Esophagus muscularis mucosa (tissue), 3 donors: ENCODE results near the gene CDH19.

ENCODE experiments used
- EP300 ChIP-seq: sonication (generic); formaldehyde crosslinking; IDR thresholded peaks from one replicate; pipeline ENCODE4 v1.6.1; 2017; ENCODE audit warnings: antibody characterized with exemption
- TF ChIP-seq, protein P1 (sequence below), 3 experiments: fragments of 200-600 bp in 2 of 3; fragments of 450-650 bp in 1 of 3; sonication (generic) in 2 of 3; IDR thresholded peaks; one replicate each; pipeline ENCODE4 v1.5.1; 2017 to 2019; ENCODE audit warnings: antibody characterized with exemption in 3 of 3, mild to moderate bottlenecking in 2 of 3, moderate library complexity in 1 of 3

DNA sequence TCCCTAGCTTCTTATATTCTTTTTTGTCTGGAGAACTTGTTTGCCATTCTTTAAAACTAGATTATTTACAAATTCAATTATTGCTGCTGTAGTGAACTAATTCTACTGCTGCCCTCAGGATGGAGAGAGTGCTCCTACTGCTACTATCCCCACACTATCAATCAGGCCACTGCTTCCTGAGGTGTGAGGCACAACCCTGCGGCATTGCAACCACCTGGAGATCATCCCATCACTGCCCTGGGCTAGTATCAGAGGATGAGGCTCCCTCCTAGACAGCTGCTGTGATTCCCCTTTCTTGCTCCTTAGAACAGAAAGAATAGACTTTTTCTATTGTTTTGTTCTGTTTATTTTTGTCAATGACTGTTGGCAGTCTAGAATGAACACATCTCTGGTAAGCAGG lies 146.6 kb downstream of the CDH19 start:
- TF ChIP-seq EP300, result no peak
- TF ChIP-seq, protein P1, sequence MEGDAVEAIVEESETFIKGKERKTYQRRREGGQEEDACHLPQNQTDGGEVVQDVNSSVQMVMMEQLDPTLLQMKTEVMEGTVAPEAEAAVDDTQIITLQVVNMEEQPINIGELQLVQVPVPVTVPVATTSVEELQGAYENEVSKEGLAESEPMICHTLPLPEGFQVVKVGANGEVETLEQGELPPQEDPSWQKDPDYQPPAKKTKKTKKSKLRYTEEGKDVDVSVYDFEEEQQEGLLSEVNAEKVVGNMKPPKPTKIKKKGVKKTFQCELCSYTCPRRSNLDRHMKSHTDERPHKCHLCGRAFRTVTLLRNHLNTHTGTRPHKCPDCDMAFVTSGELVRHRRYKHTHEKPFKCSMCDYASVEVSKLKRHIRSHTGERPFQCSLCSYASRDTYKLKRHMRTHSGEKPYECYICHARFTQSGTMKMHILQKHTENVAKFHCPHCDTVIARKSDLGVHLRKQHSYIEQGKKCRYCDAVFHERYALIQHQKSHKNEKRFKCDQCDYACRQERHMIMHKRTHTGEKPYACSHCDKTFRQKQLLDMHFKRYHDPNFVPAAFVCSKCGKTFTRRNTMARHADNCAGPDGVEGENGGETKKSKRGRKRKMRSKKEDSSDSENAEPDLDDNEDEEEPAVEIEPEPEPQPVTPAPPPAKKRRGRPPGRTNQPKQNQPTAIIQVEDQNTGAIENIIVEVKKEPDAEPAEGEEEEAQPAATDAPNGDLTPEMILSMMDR (IDR thresholded peaks at IDR 0.05), result no peak
